GM21423 (cell line): ENCODE results near the gene LGMN.

Source experiments
- ATAC-seq: cut with Tn5 transposase; IDR thresholded peaks from one replicate; pipeline ENCODE4 v1.9.1; 2021; ENCODE audit warnings: mild to moderate bottlenecking, moderate library complexity; ENCODE audit not compliant: unreplicated experiment

The LGMN gene

DNA sequence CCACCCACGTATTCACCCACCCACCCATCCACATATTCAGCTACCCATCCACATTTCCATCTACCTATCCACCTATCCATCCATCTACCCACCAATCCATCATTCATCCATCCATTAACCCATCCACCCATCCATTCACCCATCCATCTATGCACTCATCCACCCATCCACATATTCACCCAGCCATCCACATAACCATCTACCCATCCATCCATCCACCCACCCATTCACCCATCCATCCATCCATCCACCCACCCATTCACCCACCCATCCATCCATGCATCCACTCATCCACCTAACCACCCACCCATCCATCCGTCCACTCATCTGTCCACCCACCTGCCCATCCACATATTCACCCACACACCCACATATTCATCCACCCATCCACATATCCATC, 70.5 kb downstream of the LGMN start:
- ATAC-seq = no peak

DNA sequence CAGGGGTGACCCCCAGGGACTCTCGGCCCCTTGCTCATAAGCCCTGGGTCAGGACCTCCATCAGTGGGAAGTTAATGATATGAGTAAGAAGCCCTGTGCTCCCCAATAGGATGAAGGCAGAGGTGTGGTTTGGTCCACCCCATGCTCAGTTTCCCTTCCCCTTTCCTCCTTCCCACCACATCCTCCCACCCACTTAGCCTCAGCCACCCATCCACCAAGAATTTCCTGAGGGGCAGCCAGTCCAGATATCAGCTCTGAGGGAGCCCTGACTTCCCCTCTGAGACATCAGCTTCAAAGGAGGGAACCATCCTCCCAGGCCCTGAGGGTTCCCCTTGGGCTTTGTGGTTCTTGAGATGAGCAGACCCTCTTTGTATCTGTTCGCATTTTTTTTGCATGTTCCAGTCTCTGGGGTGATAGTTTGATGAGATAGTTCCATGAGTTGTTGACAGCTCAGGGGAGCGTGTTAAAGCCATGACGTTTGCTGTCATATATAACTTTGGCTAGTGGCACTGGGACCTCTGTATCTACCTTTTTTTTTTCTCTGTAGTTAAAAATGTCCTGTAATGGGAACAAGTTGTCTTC, 71.2 kb downstream of the LGMN start:
- peak; percentile 77 for ATAC-seq

DNA sequence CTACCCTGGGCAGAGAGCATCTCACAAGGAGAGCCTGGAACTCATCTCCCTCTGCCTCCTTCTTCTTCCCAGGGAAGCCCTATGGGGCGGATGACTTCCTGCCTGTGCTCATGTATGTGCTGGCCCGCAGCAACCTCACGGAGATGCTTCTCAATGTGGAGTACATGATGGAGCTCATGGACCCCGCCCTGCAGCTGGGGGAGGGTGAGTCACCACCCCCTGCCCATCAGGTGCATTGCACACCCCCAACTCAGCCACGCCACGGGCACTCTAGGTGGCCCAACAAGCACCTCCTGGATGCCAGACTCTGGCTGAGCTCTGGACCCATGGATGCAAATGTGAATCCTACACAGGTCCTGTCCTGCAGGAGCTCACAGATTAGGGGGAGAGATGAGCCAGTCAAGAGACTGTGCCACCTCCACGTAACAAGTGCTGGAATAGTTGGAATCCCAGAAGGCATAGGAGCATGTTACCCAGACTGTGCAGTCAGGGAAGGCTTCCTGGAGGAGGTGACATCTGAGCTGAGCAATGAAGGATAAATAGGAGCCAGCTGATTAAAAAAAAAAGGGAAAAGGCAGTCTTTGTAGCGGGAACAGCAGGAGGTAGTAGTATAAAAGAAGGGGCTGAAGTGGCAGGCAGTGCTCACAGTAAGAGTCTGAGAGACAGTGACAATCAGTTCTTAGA, 71.9 kb downstream of the LGMN start:
- no peak for ATAC-seq

DNA sequence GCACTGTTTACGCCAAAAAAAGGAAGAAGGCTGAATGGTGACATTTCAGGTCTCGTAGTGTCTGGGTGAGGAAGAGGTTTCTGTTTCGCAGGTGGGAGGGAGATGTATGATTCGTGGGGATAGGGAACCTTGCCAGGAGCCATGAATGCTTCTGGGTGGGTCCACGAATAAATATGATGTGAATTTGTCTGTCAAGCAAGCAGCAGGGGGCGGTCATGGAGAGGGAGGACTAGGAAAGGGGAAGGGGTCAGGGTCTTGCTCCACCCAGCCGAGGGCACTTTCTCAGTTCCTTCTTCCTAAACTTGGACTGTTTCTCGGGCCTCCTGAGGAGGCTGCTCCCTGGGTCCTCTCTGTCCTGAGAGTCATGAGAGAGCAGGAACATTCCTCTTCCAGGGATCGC, 72.5 kb downstream of the LGMN start:
- ATAC-seq = no peak

DNA sequence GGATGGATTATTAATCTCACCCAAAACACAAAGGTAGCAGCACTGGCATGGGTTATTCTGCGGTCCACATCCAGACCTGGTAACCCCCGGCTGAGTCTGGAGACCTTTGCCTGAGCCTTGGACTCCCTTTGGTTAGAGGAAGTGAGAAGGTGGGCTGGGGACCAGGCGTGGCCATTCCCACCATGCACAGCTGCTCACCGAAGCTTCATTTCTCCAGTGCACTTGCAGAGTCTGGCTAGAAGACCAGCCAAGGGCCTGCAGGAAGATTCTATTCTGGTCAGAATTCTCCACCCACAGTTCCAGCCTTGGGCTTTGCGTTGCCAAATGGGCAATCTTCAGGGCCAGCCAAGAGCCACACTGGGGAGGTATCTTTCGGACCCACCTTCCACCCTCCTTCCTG, 73.0 kb downstream of the LGMN start:
- ATAC-seq = no peak

DNA sequence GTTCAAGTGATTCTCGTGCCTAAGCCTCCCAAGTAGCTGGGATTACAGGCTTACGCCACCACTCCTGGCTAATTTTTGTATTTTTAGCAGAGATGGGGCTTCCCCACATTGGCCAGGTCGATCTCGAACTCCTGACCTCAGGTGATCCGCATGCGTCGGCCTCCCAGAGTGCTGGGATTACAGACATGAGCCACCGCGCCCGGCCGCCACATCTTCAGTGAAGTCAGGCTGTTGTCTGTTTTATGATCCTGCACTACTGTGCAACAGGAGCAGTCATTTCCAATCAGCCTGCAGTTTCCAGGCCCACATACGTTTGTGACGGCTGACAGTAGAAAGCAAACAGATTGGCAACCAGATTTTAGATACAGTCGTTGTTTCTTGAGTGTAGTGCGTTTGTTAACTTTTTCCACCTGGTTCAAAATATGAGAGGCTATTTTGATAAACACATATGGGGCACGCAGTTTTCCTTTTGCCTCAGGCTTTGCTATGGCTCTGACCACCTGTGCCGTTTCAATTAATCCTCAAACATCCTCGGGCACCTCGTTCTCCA, 74.8 kb downstream of the LGMN start:
- ATAC-seq = no peak

DNA sequence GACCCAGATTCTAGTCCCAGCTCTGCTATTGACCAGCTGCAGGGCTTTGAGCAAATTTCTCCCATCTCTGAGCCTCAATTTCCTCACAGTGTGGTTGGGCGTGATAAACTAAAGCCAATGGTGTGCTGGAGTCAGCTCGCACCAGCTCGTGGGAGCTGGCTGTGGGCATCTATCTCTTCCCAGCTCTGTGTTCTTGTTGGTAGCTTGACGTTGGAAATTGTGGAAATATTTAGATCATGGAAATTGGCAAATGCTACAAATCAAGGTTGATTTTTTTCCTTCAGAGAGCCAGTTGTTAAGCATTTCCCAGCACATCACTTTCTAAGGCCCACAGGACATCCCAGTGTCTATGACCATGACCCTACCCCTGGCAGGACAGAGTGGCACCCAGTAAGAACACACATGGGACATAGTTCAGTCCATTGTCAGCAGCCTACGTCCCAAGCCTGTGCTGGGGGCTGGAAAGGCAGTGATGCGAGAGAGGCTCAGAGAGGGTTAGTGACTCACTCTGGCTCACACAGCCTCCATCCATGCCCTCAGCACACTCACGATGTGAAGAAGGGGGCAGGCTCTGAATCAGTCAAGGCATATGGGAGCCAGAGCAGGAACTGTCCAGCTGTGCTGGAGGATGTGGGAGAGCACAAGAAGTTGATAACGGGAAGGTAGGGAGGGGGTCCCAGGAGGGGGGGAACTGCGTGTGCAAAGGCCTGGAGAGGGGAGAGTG, 77.6 kb downstream of the LGMN start:
- no peak for ATAC-seq

DNA sequence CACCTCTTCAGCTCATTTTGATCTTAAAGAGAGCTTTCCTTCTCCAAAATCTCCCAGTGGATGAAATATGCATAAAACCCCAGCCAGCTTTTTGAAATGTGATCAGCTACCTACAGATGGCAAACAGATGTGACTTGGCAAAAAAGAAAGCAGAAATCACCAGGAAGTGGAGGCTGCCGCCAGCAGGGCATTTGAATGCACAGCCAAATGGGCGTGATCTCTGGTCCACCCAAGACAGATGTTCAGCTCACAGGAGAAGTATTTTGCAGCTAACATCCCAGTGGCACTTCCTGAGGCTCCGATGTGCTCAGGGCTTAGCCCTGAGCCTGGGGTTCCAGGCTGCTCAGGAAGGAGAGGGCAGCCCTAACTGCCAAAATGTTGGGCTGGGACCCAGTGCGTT, 78.3 kb downstream of the LGMN start:
- no peak for ATAC-seq

DNA sequence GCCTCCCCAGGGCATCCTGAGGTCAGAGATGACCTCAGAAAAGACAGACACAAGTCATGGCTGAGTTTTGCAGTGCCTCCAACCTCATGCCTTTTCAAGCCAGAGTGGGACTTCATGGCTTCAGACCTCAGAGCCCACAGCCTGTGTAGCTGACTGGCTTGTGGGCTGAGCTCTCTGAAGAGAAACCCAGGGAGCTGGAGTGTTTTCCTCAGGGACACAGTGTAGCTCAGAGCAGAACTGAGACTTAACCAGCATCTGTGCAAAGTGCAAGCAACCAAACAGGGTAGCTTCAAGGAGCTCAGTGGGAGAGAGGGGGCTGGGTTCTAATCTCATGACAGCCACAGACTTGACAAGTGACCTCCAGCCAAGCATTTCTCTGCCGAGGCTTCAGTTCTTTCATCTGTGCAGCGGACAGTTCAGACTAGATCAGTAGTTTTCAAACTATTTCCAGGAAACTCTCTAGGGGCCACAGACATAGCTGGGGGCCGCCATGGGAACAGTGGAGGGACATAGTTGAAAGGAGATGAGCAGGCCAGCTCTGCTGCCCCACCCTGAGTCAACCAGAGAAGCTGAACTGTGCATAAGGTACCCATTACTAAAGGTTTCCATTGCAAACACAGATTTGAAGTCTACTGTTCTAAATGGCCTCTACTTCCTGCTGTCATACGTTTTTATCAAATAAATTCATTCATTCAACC, 80.0 kb downstream of the LGMN start:
- peak; percentile 53 for ATAC-seq

DNA sequence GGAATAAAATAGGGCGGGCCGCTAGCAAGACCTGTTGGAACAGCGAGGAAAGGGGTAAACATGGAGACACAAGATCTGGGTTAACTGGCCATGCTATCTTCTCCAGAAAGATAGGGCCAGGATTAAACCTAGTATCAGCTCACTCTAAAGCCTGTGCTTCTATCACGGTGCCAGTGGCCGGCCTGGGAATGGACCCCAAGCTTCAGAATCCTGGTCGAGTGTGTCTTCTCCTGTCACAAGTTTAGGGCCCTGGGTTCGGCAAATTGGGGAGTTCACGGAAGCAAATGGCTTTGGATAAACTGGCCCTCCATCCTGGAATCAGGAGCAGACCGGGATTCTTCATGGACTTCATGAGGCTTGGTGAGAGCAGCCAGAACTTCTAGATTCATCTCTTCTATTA, 82.2 kb downstream of the LGMN start:
- ATAC-seq = no peak

DNA sequence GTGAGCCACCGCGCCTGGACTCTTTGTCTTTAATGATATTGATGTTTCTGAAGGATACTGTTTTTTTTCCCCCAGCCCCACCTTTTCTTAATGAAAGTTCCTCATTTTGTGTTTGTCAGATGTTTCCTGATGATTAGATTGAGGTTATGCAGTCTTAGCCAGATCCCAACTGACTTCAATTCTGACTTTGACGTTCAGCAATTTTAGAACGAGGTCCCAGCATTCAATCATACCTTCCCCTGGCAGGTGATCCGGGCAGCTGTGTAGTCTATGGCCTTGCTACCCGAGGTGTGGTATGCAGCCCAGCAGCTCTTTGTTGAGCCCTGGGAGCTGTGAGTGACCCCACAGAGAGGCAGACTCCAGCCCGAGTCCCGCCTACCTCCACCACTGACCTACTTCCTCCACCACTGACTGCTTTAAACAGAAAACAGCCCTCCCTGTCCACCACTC, 82.7 kb downstream of the LGMN start:
- no peak for ATAC-seq

DNA sequence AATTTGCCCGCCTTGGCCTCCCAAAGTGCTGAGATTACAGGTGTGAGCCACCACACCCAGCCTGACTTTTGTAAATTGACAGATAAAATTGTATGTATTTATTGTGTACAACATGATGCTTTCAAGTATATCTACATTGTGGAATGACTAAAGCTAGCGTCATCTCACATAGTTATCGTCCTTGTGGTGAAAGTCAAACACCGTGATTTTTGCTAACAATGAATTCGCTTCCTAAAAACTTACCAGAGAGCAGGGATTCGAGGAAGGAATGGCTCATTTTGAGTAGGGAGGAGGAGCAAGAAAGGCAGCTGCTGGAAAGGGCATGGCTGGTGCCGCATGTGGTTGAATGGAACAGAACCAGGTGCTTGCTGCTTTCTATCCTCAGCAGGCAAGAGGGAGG, 85.4 kb downstream of the LGMN start:
- ATAC-seq = no peak

DNA sequence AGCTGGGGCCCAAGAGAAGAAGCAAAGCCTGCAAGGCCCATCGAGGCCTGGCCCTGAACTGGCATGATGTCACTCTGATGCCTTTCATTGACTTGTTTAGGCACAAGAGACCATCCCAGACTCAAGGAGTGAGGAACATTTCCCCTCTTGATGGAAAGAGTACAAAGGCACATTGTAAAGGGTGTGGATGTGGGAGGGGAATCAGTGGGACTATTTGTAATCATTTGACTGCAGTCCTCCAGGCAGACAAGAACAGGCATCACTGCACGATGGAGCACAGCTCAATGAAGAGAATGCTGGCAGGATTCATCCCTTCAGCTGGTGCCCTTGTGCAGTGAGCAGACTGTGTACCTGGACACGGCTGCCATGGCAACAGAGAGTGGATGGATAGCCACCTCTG, 87.9 kb downstream of the LGMN start:
- ATAC-seq = no peak

DNA sequence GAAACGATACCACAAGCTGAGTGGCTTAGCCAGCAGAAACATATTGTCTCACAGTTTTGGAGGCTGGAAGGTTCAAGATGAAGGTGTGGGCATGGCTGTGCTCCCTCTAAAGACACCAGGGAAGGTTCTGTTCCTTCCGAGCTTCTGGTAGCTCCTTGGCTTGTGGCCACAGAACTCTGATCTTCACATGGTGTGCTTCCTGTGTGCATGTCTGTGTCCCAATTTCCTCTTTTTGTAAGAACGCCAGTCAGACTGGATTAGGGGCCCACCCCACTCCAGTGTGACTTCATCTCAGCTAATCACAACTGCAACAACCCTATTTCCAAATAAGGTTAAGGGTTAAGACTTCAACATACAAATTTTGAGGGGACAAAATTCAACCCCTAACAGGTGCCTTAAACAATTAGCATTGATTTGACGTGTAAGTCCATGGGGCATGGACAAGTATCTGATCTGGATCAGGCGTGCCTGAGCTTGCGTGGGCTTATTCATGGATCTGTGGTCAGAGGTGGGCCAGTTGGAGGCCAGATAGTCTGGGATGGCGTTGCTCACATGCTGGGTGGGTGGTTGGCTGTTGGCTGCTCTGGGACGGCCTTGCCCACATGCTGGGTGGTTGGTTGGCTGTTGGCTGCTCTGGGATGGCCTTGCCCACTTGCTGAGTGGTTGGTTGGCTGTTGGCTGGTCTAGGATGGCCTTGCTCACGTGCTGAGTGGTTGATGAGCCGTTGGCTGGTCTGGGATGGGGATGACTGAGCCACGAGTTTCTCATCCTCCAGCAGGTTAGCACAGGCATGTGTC, 88.5 kb downstream of the LGMN start:
- no peak for ATAC-seq

DNA sequence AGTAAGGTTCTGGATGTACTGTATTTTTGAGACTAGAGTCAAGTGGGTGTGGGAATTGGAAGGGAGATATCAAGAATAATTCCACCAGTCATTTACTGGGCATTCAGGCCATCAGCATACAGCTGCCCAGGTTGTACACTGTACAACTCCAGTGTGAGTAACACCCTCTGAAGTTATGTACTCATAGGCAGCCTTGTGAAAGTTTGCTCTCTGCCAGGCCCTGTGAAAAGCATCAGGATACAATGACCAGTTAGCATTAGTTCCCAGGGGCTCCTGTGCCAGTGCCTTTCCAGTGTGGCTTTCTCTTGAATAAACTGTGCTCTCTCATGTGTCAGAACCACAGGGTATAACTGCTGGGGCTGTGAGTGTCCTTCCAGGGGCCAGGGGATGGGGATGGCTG, 89.7 kb downstream of the LGMN start:
- ATAC-seq = no peak

DNA sequence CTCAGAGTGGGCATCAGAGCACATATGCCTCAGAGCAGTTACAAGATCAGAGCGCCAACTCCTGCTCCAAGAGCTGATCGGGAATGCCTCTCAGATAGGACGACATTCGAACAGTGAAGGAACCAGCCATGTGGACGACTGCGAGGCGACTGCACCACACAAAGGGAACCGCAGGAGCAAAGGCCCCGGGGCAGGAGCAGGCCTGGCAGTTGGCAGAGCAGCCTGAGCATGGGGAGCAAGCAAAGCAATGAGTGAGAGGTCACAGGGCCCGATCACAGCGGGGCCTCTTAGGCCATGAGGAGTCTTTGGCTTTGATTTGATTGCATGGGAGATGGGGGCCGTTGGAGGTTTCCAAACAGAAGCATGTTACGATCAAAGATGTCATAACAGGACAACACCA, 90.3 kb downstream of the LGMN start:
- ATAC-seq = no peak

DNA sequence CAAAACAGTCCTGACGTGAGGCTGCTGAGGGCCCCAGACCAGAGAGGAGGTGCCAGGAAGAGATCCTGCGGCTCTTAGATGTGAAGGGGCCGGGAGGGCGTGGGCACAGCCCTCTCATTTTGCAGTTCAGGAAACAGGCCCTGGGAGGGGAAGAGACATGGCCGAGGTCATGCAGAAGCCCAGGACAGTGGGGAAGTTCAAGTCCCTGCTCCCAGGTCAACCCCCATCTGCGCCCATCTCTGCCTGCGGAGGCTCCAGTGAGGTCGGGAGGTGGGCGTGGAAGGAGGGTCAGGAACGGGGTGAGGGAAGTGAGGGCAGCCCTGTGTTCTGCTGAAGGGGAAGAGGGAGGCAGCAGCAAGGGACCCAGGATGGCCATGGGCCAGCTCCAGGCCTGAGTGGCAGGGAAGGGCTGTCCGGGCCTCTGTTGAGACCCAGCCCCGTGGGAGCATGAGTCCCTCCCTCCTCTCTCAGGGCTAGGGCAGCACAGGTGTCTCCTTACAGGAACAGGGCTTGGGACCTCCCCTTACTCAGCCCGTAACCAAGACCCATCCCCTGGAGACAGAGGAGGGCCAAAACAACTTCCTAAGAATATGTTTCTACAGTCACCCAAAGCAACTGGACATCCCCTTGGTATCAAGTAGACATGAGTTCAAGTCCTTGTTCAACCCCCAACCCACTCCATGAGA, 90.8 kb downstream of the LGMN start:
- ATAC-seq = no peak

DNA sequence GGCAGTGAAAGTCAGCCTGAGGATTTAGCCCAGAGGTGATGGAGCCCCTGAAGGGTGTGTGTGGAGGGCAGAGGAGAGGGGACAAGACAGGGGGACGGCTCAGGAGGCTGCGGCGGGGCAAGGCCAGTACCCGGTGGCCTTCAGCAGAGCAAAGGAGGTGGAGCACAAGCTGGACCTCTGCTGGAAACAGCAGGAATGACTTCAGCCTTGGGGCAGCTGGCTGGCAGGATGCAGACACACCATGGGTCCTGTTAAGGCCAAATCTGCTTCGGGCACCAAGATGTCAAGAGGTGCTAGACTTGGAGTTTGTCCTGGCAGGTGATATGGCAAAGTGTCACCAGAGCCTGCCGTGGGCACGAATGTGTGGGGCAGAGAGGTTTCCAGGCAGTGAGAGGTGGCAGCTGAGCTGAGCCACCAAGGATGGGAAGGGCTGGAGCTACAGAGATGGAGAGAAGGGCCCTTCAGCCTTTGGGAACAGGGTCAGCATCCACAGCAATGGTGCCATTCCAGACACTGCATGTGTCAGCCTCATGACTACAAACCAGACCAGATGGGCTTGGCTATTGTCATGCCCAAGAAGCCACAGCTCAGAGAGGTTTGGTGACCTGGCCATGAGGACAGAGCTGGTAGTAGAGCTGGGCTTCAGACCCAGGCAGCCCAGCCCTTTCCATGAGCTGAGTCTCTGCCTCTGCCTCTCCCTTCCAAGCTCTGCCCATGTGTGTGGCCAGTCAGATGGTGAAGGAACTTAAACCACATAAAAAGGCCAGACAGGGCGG, 91.9 kb downstream of the LGMN start:
- no peak for ATAC-seq
